Measurements from ENCODE around the gene ARNT2.

The ARNT2 gene

DNA sequence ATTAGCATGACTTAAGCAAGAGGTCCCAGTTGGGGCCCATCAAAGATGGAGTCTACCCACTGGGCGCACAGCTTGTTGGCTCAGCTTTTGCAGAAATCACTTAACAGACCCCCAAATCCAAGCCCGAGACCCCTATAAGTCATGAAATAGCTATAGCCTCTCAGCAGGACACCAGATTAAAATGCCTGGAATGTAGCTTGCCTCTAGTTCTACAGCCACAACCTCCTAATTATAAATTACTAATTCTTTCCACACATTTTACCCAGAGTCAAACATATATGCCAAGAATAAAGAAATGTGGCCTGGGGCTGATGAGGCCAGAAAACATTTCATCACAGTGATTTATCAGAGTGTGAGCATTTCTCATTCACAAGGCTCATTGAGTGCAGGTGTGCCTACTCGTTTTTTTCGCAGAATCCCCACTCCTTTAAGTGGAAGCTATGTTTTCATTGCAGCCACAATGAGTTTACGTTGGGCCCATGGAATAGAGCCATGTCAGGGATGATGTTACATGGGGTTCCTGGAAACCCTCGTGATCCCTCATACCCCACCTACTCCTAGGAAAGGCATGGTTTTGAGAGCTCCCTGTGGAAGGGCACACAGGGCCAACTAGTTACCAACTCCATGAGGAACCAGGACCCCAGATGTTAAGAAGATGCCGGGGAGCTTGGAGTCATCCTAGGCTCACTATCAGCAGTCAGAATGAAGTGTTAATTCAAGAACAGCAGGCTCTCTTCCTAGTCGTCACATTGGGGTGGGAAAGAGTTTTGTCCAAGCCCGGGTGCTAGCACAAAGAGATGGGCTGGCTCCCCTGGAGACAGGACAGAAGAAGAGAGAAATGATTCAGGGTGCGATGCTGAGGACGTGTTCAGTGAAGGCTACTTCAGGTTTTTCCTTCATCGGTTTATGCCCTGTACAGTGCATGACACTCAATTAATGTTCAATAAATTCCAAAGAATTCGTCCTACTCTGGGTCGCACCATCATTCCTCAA lies 200.7 kb downstream of the ARNT2 start:
- no peak for DNase-seq

DNA sequence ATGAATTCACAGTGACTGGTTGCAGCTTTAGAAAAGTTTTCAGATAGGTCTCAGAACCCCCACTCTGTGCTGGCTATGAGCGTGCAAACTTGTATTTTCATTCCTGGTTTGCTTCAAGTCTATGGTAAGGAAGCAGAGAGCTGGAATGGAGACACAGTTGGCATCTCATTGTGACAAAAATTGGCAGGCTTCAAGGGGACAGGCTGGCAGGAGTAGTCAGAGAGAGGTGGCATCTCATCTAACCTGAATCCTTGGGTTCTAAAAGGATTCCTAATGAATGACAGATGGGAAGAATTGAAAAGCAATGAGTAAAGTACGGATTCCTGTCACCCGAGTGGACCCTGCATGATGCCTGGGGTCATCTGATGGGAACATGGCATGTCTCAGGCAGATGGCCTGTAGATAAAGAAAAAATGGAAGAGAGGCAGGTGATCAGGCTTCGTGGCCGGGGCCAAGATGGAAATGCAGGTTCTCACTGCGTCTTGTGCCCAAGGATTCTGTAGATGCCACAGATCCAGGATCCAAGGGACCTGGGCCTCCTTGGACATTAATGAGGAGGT lies 201.5 kb downstream of the ARNT2 start:
- DNase-seq, result no peak

DNA sequence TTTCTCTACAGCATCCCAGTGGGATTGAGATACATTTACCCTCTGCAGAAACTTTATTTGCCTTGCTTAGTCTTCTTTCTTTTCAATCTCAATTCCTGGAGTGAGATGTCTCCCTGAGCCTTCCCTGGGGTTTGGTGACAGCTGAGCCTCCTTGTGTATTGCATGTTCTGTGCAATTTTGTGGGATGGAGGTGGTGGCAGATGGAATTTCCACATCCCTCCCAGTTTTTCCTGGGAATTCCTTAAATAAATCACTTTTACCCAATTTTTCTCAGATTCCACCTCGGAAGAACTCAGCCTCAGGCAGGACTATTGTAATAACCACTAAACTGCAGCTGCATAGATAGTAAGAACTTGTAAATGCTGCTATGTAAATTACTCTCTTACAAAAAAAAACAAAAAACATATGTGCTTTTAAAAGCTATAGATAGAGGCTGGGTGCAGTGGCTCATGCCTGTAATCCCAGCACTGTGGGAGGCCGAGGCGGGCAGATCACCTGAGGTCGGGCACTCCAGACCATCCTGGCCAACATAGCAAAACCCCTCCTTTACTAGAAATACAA lies 202.4 kb downstream of the ARNT2 start:
- no peak for DNase-seq

DNA sequence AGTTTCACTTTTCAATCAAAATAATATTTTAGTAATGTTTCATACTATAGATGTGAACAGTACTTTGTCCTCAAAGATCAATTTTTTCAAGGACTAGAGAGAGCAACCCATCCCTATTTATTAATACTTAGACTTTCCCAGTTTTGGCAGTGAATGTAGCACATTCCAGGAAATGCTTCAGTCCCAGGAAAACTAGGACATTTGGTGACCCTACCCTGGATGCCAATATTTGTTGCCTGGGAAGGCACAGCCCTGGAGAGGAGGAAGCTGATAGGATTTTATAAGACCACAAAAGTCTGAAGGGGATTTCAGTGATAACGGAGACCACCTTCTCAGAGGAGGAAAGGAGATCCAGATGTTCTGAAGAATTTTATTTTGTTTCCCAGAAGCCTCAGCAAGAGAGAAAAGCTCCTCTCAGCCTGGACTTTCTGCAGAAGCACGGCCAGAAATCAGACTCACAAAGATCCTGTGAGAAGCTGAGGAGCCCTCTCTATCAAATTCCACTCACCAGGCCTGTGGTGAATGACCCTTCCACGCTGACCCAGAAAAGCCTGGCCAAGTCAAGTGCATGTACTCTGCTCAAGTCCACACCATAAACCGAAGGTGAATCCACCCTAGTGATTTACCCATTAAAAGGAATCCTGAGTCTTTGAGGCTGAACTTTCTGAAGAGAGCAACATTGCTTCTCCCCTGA lies 203.3 kb downstream of the ARNT2 start:
- no peak for DNase-seq

DNA sequence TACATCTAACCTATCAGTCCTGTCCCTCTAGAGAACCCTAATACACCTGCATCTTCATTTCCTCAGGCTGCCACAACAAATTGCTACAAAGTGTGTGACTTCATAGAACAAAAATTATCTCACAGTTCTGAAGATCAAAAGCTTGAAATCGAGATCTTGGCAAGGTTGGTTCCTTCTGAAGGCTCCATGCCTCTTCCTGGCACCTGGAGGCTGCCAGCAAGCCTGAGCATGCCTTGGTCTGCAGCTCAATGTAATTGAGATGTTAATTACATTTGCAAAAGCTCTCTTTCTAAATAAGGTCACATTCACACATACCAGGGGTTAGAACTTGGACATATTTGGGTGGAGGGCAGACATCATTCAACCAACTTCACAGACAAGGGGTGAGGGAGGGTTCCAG lies 204.5 kb downstream of the ARNT2 start:
- no peak for DNase-seq

DNA sequence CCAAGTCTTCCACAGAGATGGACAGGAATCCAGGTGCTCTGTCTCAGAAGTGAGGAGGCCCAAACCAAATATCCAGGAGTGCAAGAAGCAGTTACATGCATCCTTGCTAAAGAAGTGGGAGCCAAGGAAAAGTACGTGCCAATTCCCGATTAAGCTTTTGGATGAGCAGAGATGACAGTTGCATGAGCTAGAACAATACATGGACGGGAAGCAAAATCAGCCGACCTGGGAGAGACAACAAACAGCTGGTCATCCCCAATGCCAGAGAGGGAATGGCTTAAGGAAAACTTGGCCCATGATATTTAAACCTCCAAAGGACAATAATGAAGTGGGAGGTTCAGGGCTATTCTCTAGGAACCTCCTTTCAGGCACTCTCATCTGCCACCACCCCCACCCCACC lies 204.9 kb downstream of the ARNT2 start:
- DNase-seq, result no peak

DNA sequence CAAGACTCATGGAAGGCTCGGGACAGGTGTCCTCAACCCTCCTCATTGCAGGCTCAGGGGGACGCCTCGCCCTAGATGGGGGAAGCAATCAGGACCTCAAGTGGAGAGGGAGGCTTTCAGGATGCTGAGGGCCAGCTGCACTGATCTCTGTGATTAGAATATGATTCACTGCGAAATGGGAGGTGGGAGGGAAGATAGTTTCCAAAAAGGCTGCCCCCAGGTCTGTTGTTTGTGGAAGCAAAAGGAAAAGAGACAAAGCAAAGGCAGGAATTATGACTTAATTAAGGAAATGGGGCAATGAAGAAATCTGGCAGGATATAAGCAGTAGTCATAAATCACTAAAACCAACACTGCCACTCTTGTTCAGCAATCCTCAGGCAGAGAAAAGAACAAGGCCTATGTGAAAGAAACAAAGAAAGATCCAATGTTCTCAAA lies 205.3 kb downstream of the ARNT2 start:
- DNase-seq, result no peak

DNA sequence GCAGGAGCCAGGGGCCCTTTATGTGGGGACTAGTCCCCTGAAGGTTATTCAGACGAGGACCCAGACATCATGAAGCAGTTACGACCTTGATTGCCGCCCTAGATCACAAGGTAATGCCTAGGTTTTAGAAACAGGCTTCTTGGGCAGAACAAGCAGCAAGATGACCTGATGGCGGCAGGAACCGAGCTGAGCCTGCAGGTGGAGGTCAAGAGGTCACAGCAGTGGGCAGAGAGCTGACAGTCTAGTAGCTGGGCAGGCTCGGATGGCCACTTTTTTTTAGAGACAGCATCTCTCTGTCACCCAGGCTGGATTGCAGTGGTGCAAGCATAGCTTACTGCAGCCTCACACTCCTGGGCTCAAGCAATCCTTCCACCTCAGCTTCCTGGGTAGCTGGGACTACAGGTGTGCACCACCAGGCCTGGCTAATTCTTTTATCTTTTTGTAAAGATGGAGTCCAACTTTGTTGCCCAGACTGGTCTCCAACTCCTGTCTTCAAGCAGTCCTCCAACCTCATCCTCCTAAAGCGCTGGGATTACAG lies 207.4 kb downstream of the ARNT2 start:
- DNase-seq, result no peak

DNA sequence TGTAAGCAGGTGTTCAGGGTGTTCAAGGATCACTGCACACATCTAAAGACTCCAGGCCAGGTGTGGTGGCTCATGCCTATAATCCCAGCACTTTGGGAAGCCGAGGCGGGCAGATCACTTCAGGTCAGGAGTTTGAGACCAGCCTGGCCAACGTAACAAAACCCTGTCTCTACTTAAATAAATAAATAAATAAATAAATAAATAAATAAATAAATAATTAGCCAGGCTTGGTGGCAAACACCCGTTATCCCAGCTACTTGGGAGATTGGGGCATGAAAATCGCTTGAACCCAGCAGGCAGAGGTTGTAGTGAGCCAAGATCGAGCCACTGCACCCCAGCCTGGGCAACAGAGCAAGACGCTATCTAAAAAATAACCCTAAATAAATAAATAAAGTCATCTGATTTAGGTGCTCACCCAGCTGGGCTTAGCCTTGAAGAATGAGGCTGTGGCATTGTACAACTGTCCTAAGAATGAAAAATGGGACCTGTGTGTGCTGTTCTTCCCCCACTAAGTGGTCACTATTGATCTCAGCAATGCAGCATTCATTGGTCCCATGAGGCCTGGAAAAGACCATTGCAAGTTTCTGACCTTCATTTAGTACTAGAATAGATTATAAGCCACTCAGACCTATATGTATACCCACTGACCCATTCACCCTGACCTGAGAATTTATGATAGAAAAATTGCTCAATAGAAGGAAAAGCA lies 208.1 kb downstream of the ARNT2 start:
- no peak for DNase-seq

DNA sequence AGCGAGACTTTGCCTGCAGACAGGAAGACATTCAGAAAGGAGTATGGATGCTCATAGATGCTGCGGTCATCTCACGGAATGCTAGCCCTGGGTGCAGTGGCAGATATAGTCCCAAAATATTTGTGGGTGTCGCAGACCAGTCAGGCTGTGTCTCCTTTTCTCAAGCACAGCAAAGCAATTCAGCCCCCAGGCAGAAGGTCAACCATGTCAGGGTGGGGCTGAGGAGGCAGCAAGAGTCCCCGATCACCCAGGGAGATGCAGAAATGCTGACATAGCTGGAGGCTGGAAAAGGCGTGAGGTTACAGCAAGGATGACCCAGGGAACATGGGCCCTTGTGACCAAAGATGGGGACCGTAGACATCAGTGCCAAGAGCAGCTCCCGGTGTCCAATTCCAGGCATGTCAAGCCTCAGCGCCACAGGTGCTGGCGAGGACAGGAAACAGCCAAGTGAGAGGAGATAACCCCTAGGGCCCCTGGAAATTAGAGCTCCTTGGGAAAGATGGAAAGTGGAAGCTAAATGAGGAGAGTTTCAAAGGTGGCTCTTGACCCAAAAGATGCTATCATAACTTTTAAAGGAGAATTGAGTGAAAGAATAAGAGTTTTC lies 209.7 kb downstream of the ARNT2 start:
- DNase-seq, result no peak

DNA sequence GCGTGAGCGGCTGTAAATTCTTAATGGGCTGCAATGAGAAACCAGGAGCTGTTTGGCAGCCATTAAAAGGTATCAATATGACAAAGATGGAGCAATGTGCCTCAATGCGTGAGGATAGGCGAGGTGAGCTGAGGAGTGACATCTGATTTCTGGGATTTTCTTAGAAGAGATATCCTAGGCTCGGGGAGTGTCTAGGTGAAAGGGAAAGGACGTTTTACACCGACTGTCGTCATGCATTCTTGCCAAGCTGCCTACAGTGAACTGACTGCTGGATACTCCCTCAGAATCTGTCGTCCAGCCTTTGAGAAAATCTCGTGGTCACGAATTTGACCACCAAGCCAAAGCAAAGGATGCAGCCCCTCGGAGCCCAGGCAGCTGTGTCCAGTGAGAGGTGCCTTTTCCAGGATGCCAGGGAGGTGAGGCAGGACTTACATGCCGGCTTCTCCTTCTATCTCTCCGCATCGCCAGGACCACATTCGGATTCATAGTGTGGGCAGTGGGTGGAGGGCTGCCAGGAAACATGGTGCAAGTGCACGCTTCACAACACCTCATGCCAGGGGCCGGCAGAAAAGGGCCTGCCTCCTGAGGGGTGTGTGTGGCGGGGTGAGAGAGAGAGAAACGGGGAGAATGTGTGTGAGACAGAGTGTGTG lies 210.7 kb downstream of the ARNT2 start:
- DNase-seq, result no peak

DNA sequence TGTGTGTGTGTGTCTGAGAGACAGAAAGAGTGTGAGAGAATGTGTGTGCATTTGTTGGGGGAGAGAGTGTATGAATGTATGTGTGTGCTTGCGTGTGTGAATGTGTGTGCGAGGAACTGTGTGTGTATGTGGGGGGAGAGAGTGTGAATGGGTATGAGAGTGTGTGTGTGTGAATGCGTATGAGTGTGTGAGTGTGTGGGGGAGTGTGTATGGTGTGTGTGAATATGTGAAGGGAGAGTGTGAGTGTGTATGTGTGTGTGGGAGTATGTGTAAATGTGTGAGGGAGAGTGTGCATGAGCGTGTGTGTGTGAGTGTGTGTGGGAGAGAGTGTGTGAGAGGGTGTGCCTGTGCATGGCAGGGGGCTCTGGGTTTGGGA lies 211.2 kb downstream of the ARNT2 start:
- no peak for DNase-seq

DNA sequence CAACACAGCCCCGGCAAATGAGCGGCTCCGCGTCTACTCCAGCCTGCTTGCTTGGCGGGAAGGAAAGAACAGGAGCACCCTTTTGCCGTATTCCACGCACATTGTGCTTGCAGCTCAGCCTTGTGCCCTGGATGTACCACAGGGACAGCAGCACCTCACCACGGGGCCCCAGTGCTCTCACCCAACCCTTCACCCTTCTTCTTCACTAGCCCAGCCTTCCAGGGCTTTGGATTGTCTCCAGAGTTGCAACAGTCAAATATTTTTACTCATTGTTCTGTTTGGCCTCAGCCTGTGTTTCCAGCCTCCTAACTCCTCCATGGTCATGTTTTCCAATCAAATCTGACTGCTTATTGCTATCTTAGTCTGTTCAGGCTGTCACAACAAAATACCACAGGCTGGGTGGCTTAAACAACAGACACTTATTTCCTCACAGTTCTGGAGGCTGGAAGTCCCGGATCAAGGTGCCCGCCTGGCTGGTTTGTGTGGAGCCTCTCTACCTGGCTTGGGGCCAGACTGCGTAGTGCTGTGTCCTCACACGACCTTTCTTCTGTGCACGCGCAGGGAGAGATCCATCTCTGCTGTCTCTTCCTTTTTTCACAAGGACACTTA lies 211.7 kb downstream of the ARNT2 start:
- DNase-seq, result no peak

DNA sequence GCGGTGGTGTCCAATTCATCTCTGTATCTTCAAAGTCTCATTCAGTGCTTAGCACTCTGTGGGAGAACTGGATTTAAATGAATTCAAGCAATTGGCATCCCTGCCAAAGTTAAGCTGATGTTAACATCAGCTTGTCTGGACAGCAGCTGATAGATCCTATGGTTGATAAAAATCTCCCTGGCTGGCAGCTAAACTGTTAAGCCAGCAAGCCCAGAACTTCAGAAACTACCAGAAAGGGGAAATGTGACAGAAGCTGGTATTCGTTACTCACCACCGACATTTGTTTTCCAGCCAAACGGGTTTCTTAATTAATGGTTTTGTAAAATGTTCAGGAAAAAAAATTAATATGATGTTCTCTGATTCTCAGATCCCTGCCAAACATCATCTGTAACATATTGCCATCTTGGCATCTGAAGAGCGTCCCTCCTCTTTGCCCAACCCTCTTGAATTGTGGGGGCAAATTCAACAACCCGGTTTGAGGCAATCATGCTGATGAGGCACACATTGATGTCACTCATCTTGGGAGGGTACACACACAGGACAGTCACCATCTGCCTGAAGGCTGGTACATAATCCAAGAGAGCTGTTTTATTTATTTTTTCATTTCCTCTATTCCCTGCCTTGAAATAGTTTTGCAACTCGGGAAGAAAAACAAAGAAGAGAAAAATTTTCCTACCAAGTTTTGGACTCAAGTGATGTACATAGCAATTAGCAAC lies 214.7 kb downstream of the ARNT2 start:
- DNase-seq, result no peak

DNA sequence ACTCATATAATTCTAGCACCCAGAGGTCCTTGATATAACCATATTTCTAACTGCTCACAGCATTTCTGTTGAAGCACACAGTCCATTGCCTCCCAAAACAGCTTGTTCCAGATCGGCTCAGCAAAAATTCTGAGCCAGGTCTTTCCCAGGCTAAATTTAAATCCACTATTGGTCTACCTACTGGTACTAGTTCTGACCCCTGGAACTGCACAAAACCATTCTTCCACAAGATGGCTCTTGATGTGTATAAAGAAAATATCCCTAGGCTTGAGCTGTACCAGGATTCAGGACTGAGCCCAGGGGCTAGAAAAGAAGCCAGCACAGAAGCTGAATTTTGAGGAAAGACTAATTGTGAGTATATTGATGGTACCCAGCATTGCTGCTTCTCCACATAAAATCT lies 215.5 kb downstream of the ARNT2 start:
- DNase-seq, result no peak

DNA sequence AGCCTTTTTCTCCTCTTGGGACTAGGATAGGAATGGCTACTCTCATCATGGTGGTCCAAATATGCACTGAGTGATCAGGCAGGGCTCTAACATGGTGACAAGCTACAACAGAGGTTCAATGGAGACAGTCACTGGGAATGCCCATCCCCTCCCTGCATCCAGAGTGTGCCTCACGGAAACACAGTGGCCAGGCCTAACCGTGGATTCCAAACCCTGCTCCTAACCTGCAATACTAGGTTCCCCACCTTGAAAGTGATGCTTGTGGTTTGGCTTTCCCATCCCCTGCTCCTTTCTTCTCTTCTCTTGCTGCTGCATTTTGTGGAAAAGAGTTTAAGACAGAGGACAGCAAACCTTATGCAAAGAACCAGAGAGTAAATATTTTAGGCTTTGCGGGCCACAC lies 216.0 kb downstream of the ARNT2 start:
- no peak for DNase-seq

DNA sequence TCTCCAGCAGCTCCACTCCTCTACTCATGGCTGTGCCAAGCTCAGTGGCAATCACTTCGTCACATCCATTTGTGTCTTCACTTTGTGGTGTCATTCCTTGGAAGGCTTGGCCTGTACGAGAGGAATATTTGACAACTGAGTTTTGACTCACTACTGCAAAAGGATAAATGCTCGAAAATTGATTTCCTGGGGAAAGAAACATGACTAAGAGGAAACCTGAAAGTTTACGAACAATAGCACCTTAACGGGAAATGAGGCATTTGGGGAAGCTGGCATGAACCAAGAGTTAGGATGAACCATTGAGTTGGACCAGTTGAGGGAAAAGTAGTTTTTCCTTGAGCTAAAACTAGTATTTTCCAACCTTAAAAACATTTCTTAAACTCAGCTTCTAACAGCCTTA lies 216.7 kb downstream of the ARNT2 start:
- DNase-seq, result no peak

DNA sequence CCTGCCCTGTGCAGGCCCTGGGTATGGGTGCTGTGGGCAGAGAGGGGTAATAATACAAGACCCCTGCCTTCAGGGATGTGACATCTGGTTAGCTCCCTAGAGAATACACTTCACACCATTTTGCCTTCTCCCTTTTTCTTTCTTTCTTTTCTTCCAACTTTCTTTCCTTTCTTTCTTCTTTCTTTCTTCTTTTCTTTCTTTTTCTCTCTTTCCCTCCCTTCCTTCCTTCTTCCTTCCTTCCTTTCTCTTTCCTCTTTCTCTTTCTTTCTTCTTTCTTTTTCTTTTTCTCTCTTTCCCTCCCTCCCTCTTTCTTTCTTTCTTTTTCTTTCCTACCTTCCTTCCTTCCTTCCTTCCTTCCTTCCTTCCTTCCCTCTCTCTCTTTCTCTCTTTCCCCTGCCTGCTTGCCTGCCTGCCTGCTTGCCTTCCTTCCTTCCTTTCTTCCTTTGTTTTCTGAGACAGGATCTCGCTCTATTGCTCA lies 222.5 kb downstream of the ARNT2 start:
- DNase-seq, result no peak

DNA sequence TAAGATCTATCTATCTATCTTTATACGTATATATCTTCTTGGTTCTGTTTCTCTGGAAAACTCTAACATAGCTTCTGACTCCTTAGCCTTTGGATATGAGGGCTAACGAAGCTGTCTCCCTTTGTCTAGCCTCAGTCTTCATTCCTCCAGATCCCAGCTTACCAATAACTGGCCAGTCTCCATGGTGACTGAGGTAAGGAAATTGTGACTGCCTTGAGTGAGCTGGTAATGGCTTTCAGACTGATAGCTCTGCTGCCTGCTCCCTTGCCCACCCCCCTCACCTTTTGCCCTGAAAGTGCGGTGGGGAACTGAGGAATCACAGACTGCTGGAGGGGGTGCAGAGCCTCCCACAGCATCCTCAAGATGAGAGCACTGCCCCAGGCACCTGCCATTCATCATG lies 225.2 kb downstream of the ARNT2 start:
- DNase-seq, result no peak

DNA sequence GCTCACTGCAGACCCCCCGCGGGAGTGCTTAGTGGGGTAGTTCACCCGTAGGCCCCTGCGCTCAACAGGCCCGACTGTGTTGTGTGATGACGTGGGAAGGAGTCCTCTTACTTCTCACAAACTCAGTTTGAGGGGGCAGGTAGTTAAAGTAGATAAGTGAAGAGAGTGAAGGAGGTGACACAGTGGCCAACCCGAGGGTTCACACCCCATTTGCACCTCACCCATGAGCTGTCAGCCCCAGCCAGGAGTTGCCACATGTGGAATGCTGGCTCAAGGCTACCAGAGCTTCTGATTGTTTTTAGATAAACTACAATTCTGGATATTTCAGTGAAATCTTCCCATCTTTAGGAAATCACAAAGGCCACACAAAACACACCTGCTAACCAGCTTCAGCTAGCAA lies 226.8 kb downstream of the ARNT2 start:
- DNase-seq, result no peak

Data from GOT3 (cell line).